Measurements from ENCODE around the gene LRRC4C.
"Not testable (repeated sequence)": the region's sequence is repeated elsewhere in the genome, so short reads cannot be mapped to it uniquely, and the experiment has no call there.

LRRC4C gene

DNA sequence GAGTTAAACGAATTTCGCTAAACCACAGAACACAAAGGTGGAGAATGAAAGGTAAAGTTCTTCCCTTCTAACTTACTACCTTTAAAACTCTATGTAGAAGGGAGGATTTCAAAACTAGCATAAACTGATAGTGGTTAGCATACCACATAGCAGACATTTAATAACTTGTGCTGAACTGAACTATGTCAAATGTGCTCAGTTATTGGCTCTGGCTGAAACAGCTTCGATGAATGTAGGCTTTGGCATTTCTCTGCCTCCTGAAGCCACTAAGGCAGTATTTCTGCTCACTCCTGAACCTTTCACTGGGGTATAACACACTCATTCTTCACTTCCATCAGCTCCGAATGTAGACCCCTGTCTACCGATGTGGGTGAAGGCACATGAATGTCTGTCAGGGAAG, 1188.1 kb downstream of the LRRC4C start:
- in situ Hi-C loops (cut with MboI; ENCODE audit: low sequenced_read_pairs): no loop called here

DNA sequence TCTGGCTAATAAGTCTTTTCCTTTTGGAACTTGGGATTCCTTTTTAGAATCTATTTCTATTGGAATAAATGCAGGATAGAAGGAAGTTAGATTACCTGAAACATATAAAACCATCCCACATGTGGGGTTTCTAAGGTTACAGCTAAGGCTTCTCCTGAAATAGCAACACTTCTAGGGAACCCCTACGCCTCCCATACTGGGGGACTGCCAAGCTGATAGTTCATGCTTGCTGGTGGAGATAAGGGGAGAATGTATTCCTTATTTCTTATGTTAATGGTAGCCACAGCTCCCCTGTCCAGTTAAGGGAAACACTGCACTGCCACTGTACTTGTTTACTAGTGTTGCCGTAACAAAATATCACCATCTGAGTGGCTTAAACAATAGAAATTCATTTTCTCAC, 1189.6 kb downstream of the LRRC4C start:
- in situ Hi-C loops (cut with MboI; ENCODE audit: low sequenced_read_pairs): no loop called here

DNA sequence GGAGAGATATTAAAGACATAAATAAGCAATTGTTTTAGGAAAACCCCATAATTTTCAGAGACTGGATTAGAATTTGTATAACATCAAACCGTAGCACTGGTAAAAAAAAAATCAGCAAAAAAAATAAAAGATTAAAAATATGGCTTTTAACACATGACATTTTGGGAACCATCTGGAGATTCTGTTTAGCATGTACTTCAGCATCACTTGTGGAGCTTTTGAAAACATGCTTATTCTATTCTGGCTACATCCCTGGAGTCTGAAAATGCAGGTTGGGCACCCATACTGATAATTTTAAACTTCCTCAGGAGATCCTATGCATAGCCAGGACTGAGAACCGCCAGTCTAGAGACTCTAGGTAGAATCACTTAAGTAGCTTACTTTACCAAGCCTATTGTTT, 1190.9 kb downstream of the LRRC4C start:
- in situ Hi-C loops (cut with MboI; ENCODE audit: low sequenced_read_pairs): no loop called here

DNA sequence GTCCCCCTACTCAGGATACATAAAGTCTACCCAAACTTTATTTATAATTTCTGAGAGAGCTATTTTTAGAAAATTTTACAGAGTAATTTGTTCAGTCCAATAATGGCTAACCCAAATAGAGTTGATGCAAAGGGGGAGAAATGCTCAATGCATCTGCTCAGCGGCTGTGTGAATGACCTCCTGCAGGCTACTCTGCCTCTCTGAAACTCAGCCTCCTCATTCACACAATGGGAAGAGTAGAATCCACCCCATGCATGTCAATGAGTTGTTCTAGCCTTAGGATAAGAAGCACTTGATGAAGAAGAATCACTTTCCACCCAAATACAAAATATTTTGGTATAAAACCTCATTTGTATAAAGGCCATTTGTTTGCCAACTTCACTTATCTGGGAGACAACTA, 1204.0 kb downstream of the LRRC4C start:
- in situ Hi-C loops (cut with MboI; ENCODE audit: low sequenced_read_pairs): no loop called here

DNA sequence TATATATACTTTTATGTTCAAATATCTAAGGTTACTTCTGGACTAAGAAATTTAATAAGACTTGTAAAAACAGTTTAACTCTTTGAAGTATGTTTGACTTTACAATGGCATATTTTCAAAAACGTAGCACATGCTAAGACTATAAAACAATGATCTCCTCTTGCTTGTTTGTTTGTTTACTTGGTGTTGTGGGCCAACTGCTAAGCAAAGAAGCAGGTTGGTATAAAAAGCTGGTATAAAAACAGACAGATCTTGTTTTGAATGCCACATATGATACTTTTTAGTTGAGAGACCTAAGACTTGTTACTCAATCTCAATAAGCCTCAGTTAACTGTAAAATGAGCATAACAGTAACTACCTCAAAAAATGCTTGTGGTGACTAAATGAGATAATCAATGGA, 1206.3 kb downstream of the LRRC4C start:
- in situ Hi-C loops (cut with MboI; ENCODE audit: low sequenced_read_pairs): no loop called here

DNA sequence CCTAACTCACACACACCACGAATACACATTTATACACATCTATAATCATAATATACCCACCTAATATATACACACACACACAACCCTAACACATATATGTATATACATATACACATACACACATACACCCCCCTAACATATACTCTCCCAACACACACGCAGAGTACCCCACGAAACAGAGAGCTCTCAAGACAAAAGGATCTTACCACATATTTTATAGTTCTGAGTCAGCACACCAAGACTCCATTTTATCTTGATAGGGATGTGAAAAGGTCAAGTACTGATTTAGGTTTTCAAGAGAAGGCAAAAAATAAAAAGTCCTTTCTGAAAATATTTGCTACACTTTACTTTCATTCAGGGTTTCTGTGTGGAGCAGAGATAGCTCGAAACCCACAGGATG, 1207.2 kb downstream of the LRRC4C start:
- in situ Hi-C loops (cut with MboI; ENCODE audit: low sequenced_read_pairs): no loop called here

DNA sequence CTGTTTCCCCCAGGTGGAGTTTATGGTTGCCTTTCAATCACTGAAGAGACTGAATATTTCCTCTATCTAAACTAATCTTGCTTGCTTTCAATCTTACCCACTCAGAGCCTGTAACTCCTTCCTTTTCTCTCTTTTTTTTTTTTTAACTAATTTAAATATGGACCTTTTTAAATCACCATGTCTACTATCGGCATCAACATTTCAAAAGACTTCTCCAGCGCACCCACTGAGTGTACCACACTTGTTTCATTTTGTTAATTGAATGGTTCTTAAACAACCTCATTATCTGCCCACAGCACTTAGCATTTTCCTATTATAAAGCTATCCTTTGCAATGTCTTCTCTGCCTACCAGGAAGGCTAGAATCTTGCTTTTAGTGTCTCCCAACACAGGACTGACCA, 1212.5 kb downstream of the LRRC4C start:
- in situ Hi-C loops (cut with MboI; ENCODE audit: low sequenced_read_pairs): no loop called here

DNA sequence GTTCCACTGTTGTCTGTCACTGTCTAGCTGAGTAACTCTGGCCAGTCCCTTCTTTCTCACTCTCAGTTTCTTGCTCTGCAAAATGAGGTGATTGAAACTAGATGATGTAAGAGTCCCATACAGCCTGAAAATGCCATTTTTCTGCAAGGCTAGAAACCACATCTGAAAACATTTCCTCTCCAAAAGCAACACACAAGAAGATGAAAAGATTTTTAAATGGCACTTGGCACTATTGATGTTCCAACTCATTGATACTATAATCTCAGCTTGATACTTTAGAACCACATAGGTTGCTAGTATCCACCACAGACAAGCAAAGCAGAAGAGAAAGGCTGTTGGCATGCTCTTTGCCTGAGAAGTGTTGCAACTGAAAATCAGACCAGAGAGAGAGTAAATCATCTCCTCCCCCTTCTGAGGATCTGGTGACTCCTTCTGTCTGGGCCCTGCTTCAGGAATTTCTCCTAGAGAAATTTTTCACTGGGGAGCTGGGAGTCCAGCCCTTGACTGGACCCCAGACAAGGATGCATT, 1217.9 kb downstream of the LRRC4C start:
- in situ Hi-C loops (cut with MboI; ENCODE audit: low sequenced_read_pairs): no loop called here

DNA sequence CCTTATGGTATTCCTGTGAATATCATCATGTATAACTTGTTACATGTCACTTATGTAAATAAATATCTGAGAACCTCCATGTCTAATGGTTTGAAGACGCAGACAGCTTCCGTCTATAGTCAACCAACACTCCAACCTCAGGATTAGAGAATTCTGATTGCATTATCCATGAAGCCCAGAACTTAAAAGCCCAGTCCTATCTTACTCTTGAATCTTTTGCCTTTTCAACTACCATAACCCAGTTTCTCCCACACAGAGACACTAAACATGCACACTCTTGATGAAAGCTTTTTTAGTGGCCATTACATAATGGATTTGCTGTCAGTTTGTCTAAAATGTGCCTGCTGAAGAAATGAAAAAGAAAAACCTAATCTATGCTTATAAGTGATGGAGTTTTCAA, 1219.2 kb downstream of the LRRC4C start:
- in situ Hi-C loops (cut with MboI; ENCODE audit: low sequenced_read_pairs): no loop called here

DNA sequence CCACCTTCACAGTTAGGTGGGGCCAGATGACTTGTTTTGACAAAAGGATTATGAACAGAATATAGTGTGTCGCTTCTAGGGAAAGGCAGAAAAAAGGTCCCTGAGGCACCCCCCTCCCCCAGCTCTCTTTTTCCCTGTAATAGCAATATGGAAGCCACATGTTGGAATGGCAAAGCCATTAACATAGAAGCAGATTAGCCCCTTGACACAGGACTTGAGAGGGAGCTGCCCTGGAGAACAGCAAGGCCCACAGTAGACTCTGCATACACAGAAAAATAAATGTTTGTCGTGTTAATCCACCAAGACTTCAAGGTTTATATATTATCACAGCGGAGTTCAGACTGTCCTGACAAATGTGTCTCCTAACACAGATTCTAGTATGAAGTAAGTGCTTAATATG, 1222.9 kb downstream of the LRRC4C start:
- in situ Hi-C loops (cut with MboI; ENCODE audit: low sequenced_read_pairs): no loop called here

DNA sequence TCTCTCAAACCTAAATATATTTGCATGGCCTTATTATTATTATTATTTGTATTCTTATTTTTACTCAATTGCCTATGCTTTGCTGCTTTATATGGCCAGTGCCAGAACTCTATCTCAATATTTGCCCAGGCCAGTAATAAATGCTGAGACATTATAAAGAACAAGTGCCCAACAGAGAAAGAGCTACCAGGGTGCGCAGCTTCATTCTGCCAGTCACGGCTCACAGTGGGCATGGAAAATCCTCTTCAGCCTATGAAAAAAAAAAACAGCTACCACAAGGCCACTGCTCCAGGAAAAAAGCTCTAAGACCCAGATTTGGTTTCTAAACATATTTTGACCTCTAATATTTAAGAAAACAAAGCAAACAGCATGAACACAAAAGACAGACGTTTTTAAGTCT, 1223.6 kb downstream of the LRRC4C start:
- in situ Hi-C loops (cut with MboI; ENCODE audit: low sequenced_read_pairs): no loop called here

DNA sequence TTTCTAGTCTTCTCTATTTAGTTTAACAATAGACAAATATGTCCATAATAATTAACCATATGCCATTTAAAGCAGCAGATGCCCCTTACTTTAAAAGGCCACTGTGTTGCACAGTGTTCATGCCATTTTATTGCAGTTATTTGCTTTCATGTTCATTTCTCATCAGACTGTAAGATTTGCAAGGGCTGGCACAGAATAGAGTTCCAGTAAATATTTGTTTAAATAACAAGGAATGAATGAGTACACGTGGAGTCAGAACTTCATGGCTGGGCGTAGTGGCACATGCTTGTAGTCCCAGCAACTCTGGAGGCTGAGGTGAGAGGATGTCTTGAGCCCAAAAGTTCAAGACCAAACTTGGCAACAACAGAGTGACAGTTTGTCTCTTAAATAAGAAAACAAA, 1228.6 kb downstream of the LRRC4C start:
- in situ Hi-C loops (cut with MboI; ENCODE audit: low sequenced_read_pairs): no loop called here

DNA sequence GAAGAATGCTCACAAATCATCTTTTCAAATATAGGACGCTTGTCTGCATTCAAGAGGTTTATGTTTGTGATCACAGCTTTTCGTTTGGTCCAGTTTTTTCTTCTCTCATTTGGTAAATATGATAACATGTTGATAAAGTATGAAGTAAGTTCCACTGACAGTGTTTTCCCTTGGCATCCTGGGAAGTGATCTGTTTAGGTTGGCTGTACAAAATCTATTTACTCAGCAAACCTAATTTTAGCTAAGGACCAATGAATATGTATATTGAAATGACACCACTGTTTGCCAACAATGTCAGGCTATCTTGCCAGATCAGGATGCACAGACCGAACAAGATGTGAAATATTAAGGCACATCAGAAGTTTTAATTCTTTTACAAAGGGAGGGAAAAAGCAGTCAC, 1230.8 kb downstream of the LRRC4C start:
- in situ Hi-C loops (cut with MboI; ENCODE audit: low sequenced_read_pairs): no loop called here

DNA sequence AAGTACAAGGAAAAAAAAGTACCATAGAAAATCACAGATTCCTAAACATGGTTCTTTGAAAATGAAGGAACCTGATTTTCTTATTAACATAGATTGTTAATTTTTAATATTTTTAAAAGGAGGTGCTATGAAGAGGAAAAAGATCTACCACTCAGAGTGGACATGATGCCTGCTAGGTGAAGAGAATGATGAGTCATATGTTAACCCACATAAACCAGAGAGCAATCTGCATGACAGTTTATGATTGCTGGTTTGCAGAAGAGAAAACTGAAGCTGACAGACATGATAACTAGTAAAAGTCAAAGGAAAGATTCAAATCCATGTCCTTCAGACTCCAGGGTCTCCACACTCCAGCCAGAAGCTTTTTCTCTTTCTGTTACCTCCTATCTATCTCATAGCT, 1231.7 kb downstream of the LRRC4C start:
- in situ Hi-C loops (cut with MboI; ENCODE audit: low sequenced_read_pairs): no loop called here

DNA sequence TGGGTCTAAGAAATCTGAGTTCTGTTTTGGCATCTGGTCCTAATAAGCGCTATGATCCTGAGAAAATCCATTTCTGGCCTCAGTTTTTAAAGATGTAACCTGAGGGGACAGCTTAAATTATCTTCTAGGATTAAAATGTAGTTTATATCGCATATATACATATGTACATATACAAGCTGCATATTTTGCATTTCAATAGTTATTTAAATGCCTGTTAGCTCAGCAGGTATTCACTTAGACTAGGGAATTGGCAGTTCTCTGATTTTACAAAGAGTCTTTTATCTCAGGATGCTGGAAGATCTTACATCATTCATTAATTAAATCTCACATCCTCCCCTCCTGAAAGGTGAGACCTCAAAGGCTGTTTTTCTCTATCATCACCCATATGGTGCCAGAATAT, 1232.8 kb downstream of the LRRC4C start:
- in situ Hi-C loops (cut with MboI; ENCODE audit: low sequenced_read_pairs): no loop called here

DNA sequence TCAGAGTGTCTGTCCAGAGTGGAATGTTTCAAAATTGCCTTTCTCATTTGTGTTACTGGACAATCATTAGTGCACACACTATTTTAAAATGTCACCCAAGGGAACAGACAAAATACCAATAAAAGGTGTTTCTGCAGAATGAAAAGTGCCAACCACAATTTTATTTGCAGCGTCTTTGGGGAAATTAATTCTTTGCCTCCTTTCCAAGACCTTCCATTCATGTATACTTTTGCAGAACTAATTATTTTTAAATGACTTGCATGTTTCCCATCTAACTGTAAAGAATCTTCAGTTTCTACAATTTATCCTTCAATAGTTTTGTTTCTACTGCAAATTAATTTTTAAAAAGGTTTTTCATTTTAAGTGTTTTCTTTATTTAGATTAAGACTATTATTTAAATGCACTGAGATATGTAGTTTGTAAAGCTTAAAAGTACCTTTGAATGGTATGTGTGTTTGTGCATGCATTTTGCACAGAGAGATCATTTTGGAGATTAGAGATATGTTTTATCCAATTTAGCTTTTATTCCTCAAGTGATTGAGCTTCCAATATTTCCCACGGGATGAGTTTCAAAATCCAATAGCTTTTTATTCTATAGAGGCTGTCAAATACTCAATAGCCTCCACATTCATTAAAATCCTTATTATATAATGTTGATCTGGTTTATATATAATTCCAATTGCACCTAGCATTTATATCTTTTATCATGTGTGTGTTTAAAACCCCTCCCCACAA, 1235.7 kb downstream of the LRRC4C start:
- in situ Hi-C loops (cut with MboI; ENCODE audit: low sequenced_read_pairs): no loop called here

DNA sequence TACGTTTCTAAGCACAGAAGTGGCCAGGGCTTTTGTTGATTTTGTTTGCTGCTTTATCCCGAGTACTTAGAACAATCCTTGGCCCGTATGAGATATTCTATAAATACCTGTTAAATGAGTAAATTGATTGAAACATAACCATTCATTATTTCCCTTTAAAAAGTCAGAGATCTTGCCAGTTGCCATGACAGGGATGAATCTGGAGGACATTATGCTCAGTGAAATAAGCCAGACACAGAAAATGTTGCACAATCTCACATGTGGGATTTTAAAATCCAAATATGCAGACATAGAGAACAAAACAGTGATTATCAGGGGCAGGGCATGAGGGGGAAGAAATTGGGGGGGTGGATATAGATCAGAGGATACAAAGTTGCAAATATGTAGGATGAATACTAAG, 1240.1 kb downstream of the LRRC4C start:
- in situ Hi-C loops (cut with MboI; ENCODE audit: low sequenced_read_pairs): no loop called here

DNA sequence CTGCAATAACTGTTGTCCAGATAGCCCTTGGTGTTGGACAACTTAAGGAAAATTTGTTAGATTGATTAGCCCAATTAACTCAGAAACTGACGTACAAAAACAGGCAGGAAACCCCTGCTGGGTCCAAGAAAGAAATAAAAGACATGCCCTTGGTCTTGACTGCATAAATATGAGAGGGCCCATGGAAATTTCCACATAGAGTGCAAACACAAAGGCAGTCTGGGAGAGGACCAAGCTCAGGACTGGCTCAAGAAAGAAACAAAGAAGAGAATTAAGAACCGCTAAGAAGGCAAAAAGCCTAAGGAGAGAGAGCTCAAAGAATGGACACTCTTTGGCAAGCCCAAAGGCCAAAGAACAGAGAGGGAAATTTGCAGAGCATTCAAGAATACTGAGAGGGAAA, 1243.9 kb downstream of the LRRC4C start:
- in situ Hi-C loops (cut with MboI; ENCODE audit: low sequenced_read_pairs): no loop called here

DNA sequence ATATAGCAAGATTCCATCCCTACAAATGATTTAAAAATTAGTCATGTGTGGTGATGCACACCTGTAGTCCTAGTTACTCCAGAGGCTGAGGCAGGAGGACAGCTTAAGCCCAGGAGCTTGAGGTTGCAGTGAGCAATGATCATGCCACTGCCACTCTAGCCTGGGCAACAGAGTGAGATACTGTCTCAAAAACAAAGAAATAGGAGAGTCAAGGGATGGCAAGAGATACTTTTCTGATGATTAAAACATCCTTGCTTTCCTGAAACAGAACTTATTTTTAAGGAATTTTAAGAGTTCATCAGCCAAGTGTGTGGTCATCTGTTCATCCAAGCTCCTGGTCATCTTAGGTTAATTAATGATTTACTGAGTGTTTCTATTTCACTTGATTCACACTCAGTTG, 1252.0 kb downstream of the LRRC4C start:
- in situ Hi-C loops (cut with MboI; ENCODE audit: low sequenced_read_pairs): no loop called here

DNA sequence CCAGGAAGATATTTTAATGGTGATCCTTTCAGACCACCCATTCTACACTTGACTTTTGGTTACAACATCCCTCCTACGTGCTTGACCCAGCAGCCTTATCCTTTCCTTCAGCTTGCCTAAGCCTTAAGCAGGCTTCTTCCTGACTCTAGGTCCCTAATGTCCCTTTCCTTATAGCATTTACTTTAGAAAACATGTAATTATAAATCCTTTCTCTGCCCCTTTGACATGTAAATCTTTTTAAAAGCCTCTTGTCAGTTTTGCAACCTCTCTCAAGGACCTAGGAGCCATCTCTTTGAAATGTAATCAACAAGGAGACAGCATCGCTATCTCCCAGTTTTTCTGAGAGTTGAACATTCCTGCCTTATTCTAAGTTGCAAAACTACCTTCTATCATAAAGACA, 1255.2 kb downstream of the LRRC4C start:
- in situ Hi-C loops (cut with MboI; ENCODE audit: low sequenced_read_pairs): no loop called here

DNA sequence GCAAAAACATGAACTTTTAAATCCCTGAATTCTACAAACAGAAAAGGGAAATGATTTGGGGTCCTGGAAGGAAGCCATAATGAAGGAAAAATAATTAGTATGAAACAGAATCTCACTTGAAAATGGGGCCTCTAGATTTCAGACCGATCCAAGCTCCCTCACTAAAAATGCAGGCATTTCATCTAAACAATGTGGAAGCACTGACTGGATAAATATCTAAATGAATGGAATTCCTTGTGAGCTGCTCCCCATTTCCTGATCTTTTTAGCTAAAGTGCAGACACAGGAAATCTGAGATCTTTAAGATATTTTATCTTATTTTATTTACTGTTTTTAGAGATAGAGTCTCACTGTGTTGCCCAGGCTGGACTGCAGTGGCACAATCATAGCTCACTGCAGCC, 1255.8 kb downstream of the LRRC4C start:
- in situ Hi-C loops (cut with MboI; ENCODE audit: low sequenced_read_pairs): no loop called here

DNA sequence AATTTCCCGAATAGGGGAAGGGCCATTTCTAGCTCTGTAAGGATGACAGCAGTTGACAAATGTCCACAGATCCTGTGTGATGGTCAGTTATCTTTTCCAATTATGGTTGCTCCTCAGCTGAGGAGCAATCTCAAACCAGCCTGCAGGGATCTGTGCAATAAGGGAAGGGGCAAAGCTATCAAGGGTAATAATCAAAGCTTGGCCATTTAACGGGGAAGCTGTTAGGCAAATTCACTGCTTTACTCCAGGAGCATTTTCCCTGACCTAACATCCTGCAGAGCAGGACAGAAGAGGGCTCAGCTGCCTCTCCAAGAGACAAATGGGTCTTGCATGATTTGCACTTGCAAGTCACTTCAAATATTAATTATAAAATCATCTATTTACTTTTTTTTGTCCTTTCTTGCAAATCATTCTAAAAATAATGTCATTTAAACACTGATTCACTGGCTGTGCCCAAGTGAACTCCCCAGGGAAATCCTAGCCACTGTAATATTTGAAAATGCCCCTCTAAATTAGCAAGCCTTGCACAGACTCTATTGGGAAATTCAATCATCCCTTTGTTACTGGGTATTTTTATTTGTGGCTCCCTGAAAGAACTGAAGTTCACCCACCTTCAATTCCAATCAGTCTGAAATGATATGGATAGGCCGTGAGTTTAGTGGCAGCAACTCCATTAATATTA, 1256.7 kb downstream of the LRRC4C start:
- in situ Hi-C loops (cut with MboI; ENCODE audit: low sequenced_read_pairs): no loop called here

DNA sequence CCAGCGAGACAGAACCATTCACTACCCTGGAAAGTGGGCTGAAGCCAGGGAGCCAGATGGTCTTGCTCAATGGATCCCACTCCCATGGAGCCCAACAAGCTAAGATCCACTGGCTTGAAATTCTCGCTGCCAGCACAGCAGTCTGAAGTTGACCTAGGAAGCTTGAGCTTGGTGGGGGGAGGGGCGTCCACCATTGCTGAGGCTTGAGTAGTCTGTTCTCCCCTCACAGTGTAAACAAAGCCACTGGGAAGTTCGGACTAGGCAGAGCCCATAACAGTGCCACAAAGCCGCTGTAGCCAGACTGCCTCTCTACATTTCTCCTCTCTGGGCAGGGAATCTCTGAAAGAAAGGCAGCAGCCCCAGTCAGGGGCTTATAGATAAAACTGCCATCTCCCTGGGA, 1266.9 kb downstream of the LRRC4C start:
- in situ Hi-C loops (cut with MboI; ENCODE audit: low sequenced_read_pairs): not testable (repeated sequence)

All from hTERT RPE-1 (cell line).